Stimulated activated CD4-positive, alpha-beta T cell treated with anti-CD3 and anti-CD28 coated beads, Interleukin-15, amount 100 ng/mL, for 48 hours (primary cell): ENCODE measurements around the gene ZNF532.
"Not testable (repeated sequence)": the region's sequence is repeated elsewhere in the genome, so short reads cannot be mapped to it uniquely, and the experiment has no call there.

Experiments
- DNase-seq, 2 donors: peaks; one replicate each; pipeline ENCODE4 v3.0.0-alpha.2; 2020; ENCODE audit warnings: low read depth in 2 of 2

The ZNF532 gene

GRCh38 chr18:58850786-58851469 is 13.7 kb upstream of the ZNF532 start:
- DNase-seq = no peak

DNA sequence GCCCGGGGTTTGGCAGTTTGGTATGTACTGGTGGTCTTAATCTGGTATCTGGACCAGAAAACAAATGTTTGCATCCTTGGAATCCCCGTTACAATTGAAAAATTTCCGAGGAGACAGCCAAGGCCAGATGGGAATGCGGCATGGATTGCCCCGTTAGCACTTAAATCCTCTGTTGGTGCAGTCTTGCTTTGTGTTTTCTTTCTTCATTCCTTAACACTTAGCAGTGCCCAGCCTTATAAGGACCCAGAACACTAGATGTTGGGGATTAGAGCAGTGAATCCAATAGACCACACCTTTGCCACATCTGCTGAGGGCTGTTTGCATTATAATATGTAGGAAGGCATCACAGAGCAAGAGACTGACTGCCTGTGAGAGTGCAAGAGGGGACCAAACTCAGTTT is 12.8 kb upstream of the ZNF532 start:
- no peak for DNase-seq

DNA sequence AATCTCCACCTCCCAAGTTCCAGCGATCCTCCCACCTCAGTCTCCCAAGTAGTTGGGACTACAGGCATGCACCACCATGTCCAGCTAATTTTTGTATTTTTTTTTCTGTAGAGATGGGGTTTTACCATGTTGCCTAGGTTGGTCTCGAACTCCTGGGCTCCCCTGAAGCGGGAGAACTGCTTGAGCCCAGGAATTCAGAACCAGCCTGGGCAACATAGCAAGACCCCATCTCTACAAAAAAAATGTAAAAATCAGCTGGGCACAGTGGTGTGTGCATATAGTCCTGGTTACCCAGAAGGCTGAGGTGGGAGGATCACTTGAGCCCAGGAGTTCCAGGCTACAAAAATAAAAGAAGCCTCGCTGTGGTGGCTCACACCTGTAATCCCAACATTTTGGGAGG is 12.0 kb upstream of the ZNF532 start:
- no peak for DNase-seq

DNA sequence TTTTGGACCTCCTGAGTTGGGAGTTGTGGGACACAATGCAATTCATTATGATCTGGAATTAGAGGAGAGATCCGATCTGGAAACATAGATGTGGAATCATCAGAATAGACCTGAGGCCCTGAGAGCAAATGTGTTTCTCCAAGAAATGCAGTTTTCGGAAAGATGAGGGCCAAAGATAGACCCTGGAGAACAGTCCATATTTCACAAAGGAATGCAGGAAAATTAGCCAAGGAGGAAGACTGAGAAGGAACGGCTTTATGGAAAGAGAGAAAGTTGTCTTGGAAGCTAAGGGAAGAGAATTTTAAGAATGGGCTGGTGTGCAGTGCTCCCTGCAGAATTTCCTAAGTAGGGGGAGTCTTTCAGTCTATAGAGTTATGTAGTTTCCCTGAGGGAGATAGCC is 11.1 kb upstream of the ZNF532 start:
- no peak for DNase-seq

GRCh38 chr18:58855521-58855920 is 9.2 kb upstream of the ZNF532 start:
- not testable (repeated sequence) for DNase-seq

- DNase-seq = no peak
Measured at GRCh38 chr18:58856881-58857280, 7.8 kb upstream of the ZNF532 start.

GRCh38 chr18:58858591-58859468 is 5.8 kb upstream of the ZNF532 start:
- no peak for DNase-seq

- DNase-seq = no peak
Measured at GRCh38 chr18:58859907-58860306, 4.8 kb upstream of the ZNF532 start.

DNA sequence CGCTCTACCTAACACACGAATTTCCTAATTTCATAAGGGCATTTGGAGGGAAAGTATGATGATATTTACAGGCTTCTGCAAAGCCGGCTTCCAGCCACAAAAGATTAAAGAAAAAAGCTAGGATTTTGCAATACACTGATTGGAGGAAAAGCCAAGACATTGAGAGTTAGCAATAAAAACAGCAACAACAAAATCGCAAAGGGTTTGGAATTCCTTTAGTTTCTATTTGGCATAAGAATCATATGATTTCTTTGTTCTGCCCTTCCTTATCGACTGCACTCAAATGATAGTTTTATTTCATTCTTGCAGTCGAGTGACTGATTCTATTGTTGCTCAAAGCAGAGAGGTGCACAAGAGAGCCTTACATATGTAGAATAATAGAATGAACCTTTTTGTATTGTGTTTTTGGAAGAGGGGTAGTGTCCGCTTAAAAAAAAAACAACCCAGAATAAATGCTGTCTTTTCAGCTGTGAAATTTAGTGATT is 3.9 kb upstream of the ZNF532 start:
- no peak for DNase-seq

GRCh38 chr18:58861353-58861752 is 3.3 kb upstream of the ZNF532 start:
- no peak for DNase-seq

- no peak for DNase-seq
Measured at GRCh38 chr18:58861861-58862301, 2.8 kb upstream of the ZNF532 start.

- no peak for DNase-seq
Measured at GRCh38 chr18:58862356-58862755, 2.3 kb upstream of the ZNF532 start.

GRCh38 chr18:58862851-58863538 is 1.7 kb upstream of the ZNF532 start:
- DNase-seq = no peak

DNA sequence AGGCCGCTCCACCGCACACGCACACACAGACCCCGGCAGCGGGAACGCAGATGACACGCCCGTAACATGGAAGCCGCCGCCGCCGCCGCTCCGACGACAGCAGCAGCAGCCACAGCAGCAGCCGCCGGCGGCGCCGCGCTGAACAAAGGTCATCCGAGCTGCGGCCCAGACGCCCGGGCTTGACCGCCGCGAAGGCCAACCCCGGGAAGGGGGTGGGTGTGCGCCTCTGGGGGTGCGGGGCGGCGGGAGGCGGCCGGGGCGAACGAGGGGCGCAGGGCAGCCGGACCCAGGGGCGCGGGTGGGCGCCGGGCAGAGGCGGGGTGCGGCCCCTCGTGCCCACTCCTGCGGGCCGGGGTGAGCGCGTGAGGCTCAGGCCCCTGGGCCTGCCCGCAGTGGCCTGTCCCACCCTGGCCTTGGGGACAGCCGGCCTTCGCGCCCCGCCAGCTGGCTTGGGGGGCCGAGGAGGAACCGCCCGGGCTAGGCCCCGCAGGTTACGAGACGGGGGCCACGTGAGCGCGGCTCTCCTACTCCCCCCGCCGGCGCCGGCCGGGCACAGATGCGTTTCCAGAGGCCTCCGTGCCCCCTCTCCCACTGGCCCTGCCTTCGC is 1.0 kb upstream of the ZNF532 start:
- DNase-seq = no peak

DNA sequence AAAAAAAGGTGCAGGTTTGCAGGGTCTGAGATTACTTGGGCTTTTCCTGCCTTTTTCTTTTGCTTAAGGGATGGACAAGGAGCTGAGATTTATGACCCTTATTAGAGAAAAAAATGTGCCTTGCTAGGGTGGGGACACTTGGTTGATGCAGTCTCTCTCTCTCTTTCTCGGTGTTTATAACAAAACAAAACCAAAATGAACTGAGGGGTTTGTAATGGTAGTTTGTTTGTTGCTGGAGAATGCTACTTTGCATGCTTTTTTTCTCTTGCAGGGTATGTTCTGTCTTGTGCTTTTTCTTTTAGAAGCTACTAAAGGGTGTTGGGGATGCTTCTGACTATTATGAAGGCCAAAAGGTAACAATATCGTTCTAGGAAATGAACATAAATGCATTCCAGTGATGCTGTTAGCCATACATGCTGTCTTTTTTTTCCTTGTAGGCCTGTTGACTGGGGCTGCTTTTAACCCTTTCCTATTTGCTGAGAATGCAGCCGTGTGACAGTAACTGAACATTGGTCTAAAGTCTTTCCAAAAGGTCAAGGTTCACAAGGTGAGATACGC is 435 bp downstream of the ZNF532 start:
- no peak for DNase-seq

GRCh38 chr18:58865701-58866065 is 1.0 kb downstream of the ZNF532 start:
- DNase-seq = no peak

DNA sequence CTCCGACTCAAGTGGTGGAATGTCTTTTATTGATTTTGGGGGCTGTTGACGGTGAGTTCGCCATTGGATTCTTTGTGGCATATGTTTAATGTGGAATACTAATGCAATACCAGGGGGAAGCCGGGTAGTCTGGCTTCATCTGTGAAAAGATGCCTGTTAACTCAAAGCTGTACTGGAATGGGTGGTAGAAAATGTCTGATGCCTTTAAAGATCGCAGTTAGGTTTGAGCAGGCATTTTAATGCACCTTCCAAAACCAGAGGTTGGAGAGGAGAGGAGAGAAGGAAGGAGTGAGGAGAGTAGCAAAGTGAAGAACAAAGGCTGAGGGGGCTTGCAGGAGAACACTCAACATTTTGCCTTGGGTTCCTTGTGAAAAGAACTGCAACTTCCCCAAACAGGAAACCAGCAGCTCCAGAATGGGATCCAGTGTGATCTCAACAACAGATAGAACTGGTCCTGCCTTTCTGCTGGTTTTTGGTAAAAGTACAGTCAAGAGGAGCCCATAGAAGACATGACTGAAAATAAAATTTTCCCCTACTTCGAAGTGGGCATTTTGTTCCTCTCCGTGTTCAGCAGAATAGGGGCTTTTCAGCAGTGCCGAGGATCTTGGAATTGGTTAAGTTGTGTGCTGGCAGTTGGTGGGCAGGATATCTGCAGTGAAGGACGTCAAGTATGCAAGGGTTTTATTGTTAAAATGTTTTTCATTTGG is 1.5 kb downstream of the ZNF532 start:
- no peak for DNase-seq

GRCh38 chr18:58866773-58867150 is 2.1 kb downstream of the ZNF532 start:
- no peak for DNase-seq

- no peak for DNase-seq
Measured at GRCh38 chr18:58867281-58867961, 2.7 kb downstream of the ZNF532 start.

GRCh38 chr18:58868440-58868839 is 3.8 kb downstream of the ZNF532 start:
- no peak for DNase-seq

GRCh38 chr18:58870130-58870529 is 5.5 kb downstream of the ZNF532 start:
- DNase-seq = no peak
